OCI-LY3 (cell line): Measurements from ENCODE around the gene SYNGR2.

Experiments
- H2AFZ ChIP-seq: fragments of 200-600, 300-600 bp; shearing (Covaris generic); 2 replicates; pipeline ENCODE4 v1.6.0; 2014; ENCODE audit warnings: antibody characterized with exemption, low read depth, low read length
- H3K27ac ChIP-seq: fragments of 200-600, 300-600 bp; sonication (generic); 2 replicates; pipeline ENCODE4 v1.5.1; 2014; ENCODE audit warnings: mild to moderate bottlenecking, low read length, moderate library complexity, mixed read lengths
- H3K27me3 ChIP-seq: fragments of 200-600, 300-600 bp; sonication (generic); 2 replicates; pipeline ENCODE4 v1.6.1; 2014; ENCODE audit warnings: low read depth, low read length, mixed read lengths
- H3K36me3 ChIP-seq: fragments of 200-600, 300-600 bp; sonication (generic); replicated peaks from 2 replicates; pipeline ENCODE3; 2014; ENCODE audit warnings: low read depth, low read length, mixed read lengths
- H3K4me1 ChIP-seq: fragments of 300-600, 200-600 bp; sonication (generic); 2 replicates; pipeline ENCODE4 v1.6.1; 2014; ENCODE audit warnings: low read length, mixed read lengths
- H3K4me2 ChIP-seq: fragments of 200-600, 300-600 bp; sonication (generic); 2 replicates; pipeline ENCODE4 v1.6.1; 2014; ENCODE audit warnings: low read length, mixed read lengths
- H3K4me3 ChIP-seq: fragments of 300-600, 200-600 bp; sonication (generic); 2 replicates; pipeline ENCODE4 v1.5.1; 2014; ENCODE audit warnings: antibody characterized with exemption, mild to moderate bottlenecking, low read length, moderate library complexity
- H3K79me2 ChIP-seq: fragments of 300-600, 200-600 bp; shearing (Covaris generic); 2 replicates; pipeline ENCODE4 v1.6.1; 2014; ENCODE audit warnings: mild to moderate bottlenecking, low read length, mixed read lengths
- H3K9ac ChIP-seq: fragments of 300-600, 200-600 bp; shearing (Covaris generic); 2 replicates; pipeline ENCODE4 v1.6.0; 2014; ENCODE audit warnings: mild to moderate bottlenecking, low read length, moderate library complexity
- H3K9me3 ChIP-seq: fragments of 200-600, 300-600 bp; shearing (Covaris generic); 2 replicates; pipeline ENCODE4 v1.6.1; 2014; ENCODE audit warnings: low read length, mixed read lengths; ENCODE audit not compliant: insufficient read depth
- H4K20me1 ChIP-seq: fragments of 200-600, 300-600 bp; sonication (generic); 2 replicates; pipeline ENCODE4 v1.6.1; 2016; ENCODE audit warnings: low read length, mixed read lengths; ENCODE audit not compliant: insufficient read depth
- CTCF ChIP-seq: fragments of 200-600, 300-600 bp; sonication (generic); IDR thresholded peaks from 2 replicates; pipeline ENCODE4 v1.5.1; 2014; ENCODE audit warnings: antibody characterized with exemption, low read length, low read depth
- EZH2phosphoT487 ChIP-seq: fragments of 200-600 bp; shearing (Covaris generic); IDR thresholded peaks from 2 replicates; pipeline ENCODE4 v1.6.1; 2018; ENCODE audit warnings: antibody characterized with exemption, mixed run types, low read depth

SYNGR2 gene

GRCh38 chr17:78182504-78182903, 14.1 kb downstream of the SYNGR2 start:
- Histone ChIP-seq H3K9me3 (no peaks in the 10 kb centered on the region), H3K4me2 (no peak overlapping the region), H3K4me1 (peaks cover 10% of the 10 kb centered on the region)

GRCh38 chr17:78183916-78184315, 15.5 kb downstream of the SYNGR2 start:
- Histone ChIP-seq H3K4me3 (no peak overlapping the region), H3K27ac (no peak overlapping the region), H3K36me3 (peaks cover 40% of the 10 kb centered on the region), H3K4me1 (peaks cover 16% of the 10 kb centered on the region), H3K9me3 (no peaks in the 10 kb centered on the region), H3K4me2 (no peak overlapping the region), H3K9ac (no peak overlapping the region), H3K79me2 (peaks cover 32% of the 10 kb centered on the region), H2AFZ (no peak overlapping the region), H4K20me1 (0 out of 2 replicates have a peak, but pooled peaks cover 6% of the 10 kb centered on the region), H3K27me3 (no peaks in the 10 kb centered on the region)
- TF ChIP-seq EZH2phosphoT487 (no peak), CTCF (no peak)

More at GRCh38 chr17:78182504-78182903, 14.1 kb downstream of the SYNGR2 start:
- TF ChIP-seq EZH2phosphoT487: no peak
- TF ChIP-seq CTCF: no peak
- Histone ChIP-seq H3K9ac (no peak overlapping the region), H3K27ac (no peak overlapping the region), H2AFZ (no peak overlapping the region), H3K4me3 (no peak overlapping the region), H4K20me1 (0 out of 2 replicates have a peak, but pooled peaks cover 6% of the 10 kb centered on the region), H3K27me3 (no peaks in the 10 kb centered on the region), H3K79me2 (peaks cover 18% of the 10 kb centered on the region), H3K36me3 (peaks cover 50% of the 10 kb centered on the region)

GRCh38 chr17:78184351-78184750, 16.0 kb downstream of the SYNGR2 start:
- peaks cover 36% of the 10 kb centered on the region for H3K36me3 ChIP-seq
- H3K9me3 ChIP-seq: no peaks in the 10 kb centered on the region
- no peak overlapping the region for H3K4me2 ChIP-seq
- no peaks in the 10 kb centered on the region for H3K27me3 ChIP-seq
- no peak overlapping the region for H2AFZ ChIP-seq
- no peak overlapping the region for H3K4me3 ChIP-seq
- TF ChIP-seq CTCF (no peak), EZH2phosphoT487 (no peak)
- H3K79me2 ChIP-seq: peaks cover 36% of the 10 kb centered on the region
- 0 out of 2 replicates have a peak, but pooled peaks cover 6% of the 10 kb centered on the region for H4K20me1 ChIP-seq
- H3K4me1 ChIP-seq: peaks cover 16% of the 10 kb centered on the region
- no peak overlapping the region for H3K9ac ChIP-seq
- no peak overlapping the region for H3K27ac ChIP-seq

- H3K27ac ChIP-seq: no peak overlapping the region
- TF ChIP-seq EZH2phosphoT487: no peak
- no peak for TF ChIP-seq CTCF
- no peak overlapping the region for H2AFZ ChIP-seq
- H3K36me3 ChIP-seq: peaks cover 36% of the 10 kb centered on the region
- no peak overlapping the region for H3K9ac ChIP-seq
- H4K20me1 ChIP-seq: 0 out of 2 replicates have a peak, but pooled peaks cover 6% of the 10 kb centered on the region
- H3K27me3 ChIP-seq: no peaks in the 10 kb centered on the region
- H3K4me2 ChIP-seq: no peak overlapping the region
- no peaks in the 10 kb centered on the region for H3K9me3 ChIP-seq
- no peak overlapping the region for H3K4me3 ChIP-seq
- H3K79me2 ChIP-seq: peaks cover 42% of the 10 kb centered on the region
- peaks cover 16% of the 10 kb centered on the region for H3K4me1 ChIP-seq
Measured at GRCh38 chr17:78184868-78185267, 16.5 kb downstream of the SYNGR2 start.
